Activated B cell treated with CpG ODN at 0.5 μM for 24 hours (primary cell): ENCODE results near the gene KIAA0825. TPM values are rescaled to one million over a fixed set of nuclear protein-coding genes. Genes with fewer than 3 reads are reported as not detected.

Experiments
- ATAC-seq: fragments of 200-7000 bp; cut with Tn5 transposase; one replicate; pipeline ENCODE4 v1.10.0; 2021; ENCODE audit warnings: low read depth, mild to moderate bottlenecking, moderate library complexity
- CTCF ChIA-PET: fragments of 350-600 bp; sonication (Branson Sonifier 250); formaldehyde crosslinking; loops from one replicate; lab custom pipeline; 2021; ENCODE audit warnings: antibody characterized with exemption; lab: Charles Lee
- POLR2A ChIA-PET: fragments of 350-600 bp; sonication (Branson Sonifier 250); formaldehyde crosslinking; loops from one replicate; lab custom pipeline; 2021; ENCODE audit warnings: antibody characterized with exemption; lab: Charles Lee
- DNase-seq: peaks from one replicate; pipeline ENCODE4 v3.0.0; 2022
- H3K27ac Mint-ChIP-seq: one replicate; pipeline ENCODE4 v1.8.0; 2020; ENCODE audit warnings: mixed read lengths
- H3K27me3 Mint-ChIP-seq: one replicate; pipeline ENCODE4 v1.8.0; 2021; ENCODE audit warnings: mixed read lengths
- H3K36me3 Mint-ChIP-seq: one replicate; pipeline ENCODE4 v1.8.0; 2021; ENCODE audit warnings: low read depth, mixed read lengths
- H3K4me1 Mint-ChIP-seq: one replicate; pipeline ENCODE4 v1.8.0; 2021; ENCODE audit warnings: mixed read lengths
- H3K4me3 Mint-ChIP-seq: one replicate; pipeline ENCODE4 v1.8.0; 2020; ENCODE audit warnings: mild to moderate bottlenecking, mixed read lengths
- H3K9me3 Mint-ChIP-seq: one replicate; pipeline ENCODE4 v1.8.0; 2020; ENCODE audit warnings: mixed read lengths
- intact Hi-C: fragments of 100-400 bp; cut with micrococcal nuclease; formaldehyde crosslinking; loops from one replicate; pipeline ENCODE4 v1.15.1; 2024
- total RNA-seq: library from RNA; stranded (reverse); gene quantifications from 2 replicates; pipeline ENCODE4 v1.2.3, GENCODE V29; 2022
- TF ChIP-seq, protein P1 (sequence below): fragments of 200-600 bp; IDR thresholded peaks from one replicate; pipeline ENCODE4 v1.8.0; 2022; ENCODE audit warnings: antibody characterized with exemption, mild to moderate bottlenecking

KIAA0825 gene
- total RNA-seq, 1 donor from 2014 or later: 2.3 TPM

GRCh38 chr5:94103514-94104245 is 514.7 kb downstream of the KIAA0825 start:
- CTCF ChIA-PET: no interaction called here
- Mint-ChIP-seq H3K9me3 (peaks cover 16% of the 10 kb centered on the region), H3K4me1 (peaks cover 41% of the 10 kb centered on the region), H3K27me3 (no peaks in the 10 kb centered on the region), H3K27ac (no peak overlapping the region), H3K36me3 (peaks cover 47% of the 10 kb centered on the region), H3K4me3 (no peak overlapping the region)
- POLR2A ChIA-PET: no interaction called here
- DNase-seq: no peak
- intact Hi-C loops: no loop called here
- TF ChIP-seq, protein P1, sequence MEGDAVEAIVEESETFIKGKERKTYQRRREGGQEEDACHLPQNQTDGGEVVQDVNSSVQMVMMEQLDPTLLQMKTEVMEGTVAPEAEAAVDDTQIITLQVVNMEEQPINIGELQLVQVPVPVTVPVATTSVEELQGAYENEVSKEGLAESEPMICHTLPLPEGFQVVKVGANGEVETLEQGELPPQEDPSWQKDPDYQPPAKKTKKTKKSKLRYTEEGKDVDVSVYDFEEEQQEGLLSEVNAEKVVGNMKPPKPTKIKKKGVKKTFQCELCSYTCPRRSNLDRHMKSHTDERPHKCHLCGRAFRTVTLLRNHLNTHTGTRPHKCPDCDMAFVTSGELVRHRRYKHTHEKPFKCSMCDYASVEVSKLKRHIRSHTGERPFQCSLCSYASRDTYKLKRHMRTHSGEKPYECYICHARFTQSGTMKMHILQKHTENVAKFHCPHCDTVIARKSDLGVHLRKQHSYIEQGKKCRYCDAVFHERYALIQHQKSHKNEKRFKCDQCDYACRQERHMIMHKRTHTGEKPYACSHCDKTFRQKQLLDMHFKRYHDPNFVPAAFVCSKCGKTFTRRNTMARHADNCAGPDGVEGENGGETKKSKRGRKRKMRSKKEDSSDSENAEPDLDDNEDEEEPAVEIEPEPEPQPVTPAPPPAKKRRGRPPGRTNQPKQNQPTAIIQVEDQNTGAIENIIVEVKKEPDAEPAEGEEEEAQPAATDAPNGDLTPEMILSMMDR: no peak
- no peak for ATAC-seq

Other genes with a start within 250 kb of the KIAA0825 start
- gene SLF1, start 65 bp upstream of the KIAA0825 start, total RNA-seq: 7.3 and 12.0 TPM in 2 replicates